H1 (cell line): ENCODE data around the gene LPCAT1. TPM values are rescaled to one million over a fixed set of nuclear protein-coding genes. Genes with fewer than 3 reads are reported as not detected.

Experiments
- CTCF ChIA-PET: fragments of 300-600 bp; sonication (Branson Sonifier 250); formaldehyde crosslinking; loops from one replicate; lab custom pipeline; 2021; ENCODE audit not compliant: partially characterized antibody; lab: Charles Lee
- POLR2A ChIA-PET: fragments of 300-600 bp; sonication (Branson Sonifier 250); formaldehyde crosslinking; loops from one replicate; lab custom pipeline; 2021; ENCODE audit warnings: inconsistent platforms; ENCODE audit not compliant: partially characterized antibody; lab: Charles Lee
- DNase-seq, 2 experiments: peaks; one replicate each; pipeline versions ENCODE4 v3.0.0 to v3.0.0-alpha.2; 2010 to 2022; ENCODE audit warnings: low spot score in 2 of 2, low read depth in 1 of 2, mixed read lengths in 1 of 2
- FAIRE-seq: peaks from 2 replicates; lab custom pipeline; 2011; peaks lifted over from hg19 to GRCh38; lab: Jason Lieb, UNC
- H2AFZ ChIP-seq: 2 replicates; pipeline ENCODE4 v1.8.1; 2012; ENCODE audit warnings: low read length, inconsistent platforms
- H2AK5ac ChIP-seq: 2 replicates; pipeline ENCODE4 v1.6.1; 2013; ENCODE audit warnings: low read depth, low read length
- H2BK120ac ChIP-seq: replicated peaks from 2 replicates; pipeline ENCODE3; 2013; ENCODE audit warnings: low read depth, low read length, inconsistent platforms
- H2BK12ac ChIP-seq: 2 replicates; pipeline ENCODE4 v1.6.1; 2013; ENCODE audit warnings: low read depth, low read length
- H2BK15ac ChIP-seq: 2 replicates; pipeline ENCODE4 v1.6.1; 2013; ENCODE audit warnings: low read length
- H2BK20ac ChIP-seq: 2 replicates; pipeline ENCODE4 v1.6.1; 2013; ENCODE audit warnings: low read length
- H2BK5ac ChIP-seq: 2 replicates; pipeline ENCODE4 v1.6.1; 2013; ENCODE audit warnings: low read depth, low read length
- H3K14ac ChIP-seq: 2 replicates; pipeline ENCODE4 v1.6.1; 2013; ENCODE audit warnings: inconsistent platforms; ENCODE audit not compliant: insufficient read length
- H3K18ac ChIP-seq: 2 replicates; pipeline ENCODE4 v1.6.1; 2013; ENCODE audit warnings: low read length; ENCODE audit errors: extremely low read depth
- H3K23ac ChIP-seq: 2 replicates; pipeline ENCODE4 v1.6.1; 2013; ENCODE audit warnings: inconsistent platforms; ENCODE audit not compliant: insufficient read length
- H3K23me2 ChIP-seq: 2 replicates; pipeline ENCODE4 v1.6.1; 2013; ENCODE audit warnings: low read depth, low read length
- H3K27ac ChIP-seq: 2 replicates; pipeline ENCODE4 v1.6.1; 2011; ENCODE audit warnings: low read depth, low read length, inconsistent platforms
- H3K27me3 ChIP-seq, 4 experiments: replicated peaks in 1 of 4; 1 replicate in 1 of 4; 2 replicates in 3 of 4; pipeline versions ENCODE4 v1.6.1 to v1.8.1; 2011 to 2013; ENCODE audit warnings: low read length in 3 of 4, mild to moderate bottlenecking in 3 of 4, inconsistent platforms in 2 of 4, mixed read lengths in 2 of 4, moderate library complexity in 1 of 4; ENCODE audit not compliant: control insufficient read depth in 3 of 4, insufficient read depth in 3 of 4; ENCODE audit errors: extremely low read depth in 1 of 4
- H3K36me3 ChIP-seq, 4 experiments: 2 replicates each; pipeline versions ENCODE4 v1.6.1 to v1.8.1; 2011 to 2013; ENCODE audit warnings: mild to moderate bottlenecking in 4 of 4, low read length in 3 of 4, moderate library complexity in 2 of 4, control low read depth in 1 of 4, inconsistent platforms in 1 of 4; ENCODE audit not compliant: insufficient read depth in 4 of 4, control insufficient read depth in 2 of 4
- H3K4ac ChIP-seq: replicated peaks from 2 replicates; pipeline ENCODE3; 2013; ENCODE audit warnings: low read length, low read depth, mixed read lengths, inconsistent platforms; ENCODE audit not compliant: insufficient read length
- H3K4me1 ChIP-seq, 4 experiments: replicated peaks in 1 of 4; 1 replicate in 1 of 4; 2 replicates in 3 of 4; pipeline versions ENCODE4 v1.6.1 to v1.8.1; 2011 to 2013; ENCODE audit warnings: low read length in 3 of 4, inconsistent platforms in 2 of 4, mixed read lengths in 1 of 4; ENCODE audit not compliant: insufficient read depth in 4 of 4, control insufficient read depth in 3 of 4
- H3K4me2 ChIP-seq, 2 experiments: 2 replicates each; pipeline versions ENCODE4 v1.6.1 to v1.8.1; 2011 to 2013; ENCODE audit warnings: low read depth in 2 of 2, low read length in 2 of 2, control low read depth in 1 of 2, inconsistent platforms in 1 of 2, mild to moderate bottlenecking in 1 of 2; ENCODE audit not compliant: insufficient read depth in 1 of 2
- H3K4me3 ChIP-seq, 4 experiments: fragments of 200-600, 300-600 bp in 1 of 4; sonication (generic), shearing (Covaris generic), sonication (Bioruptor Twin) in 1 of 4; 2 replicates each; pipeline versions ENCODE4 v1.5.1 to v1.8.1; 2011 to 2016; ENCODE audit warnings: low read length in 4 of 4, low read depth in 3 of 4, control low read depth in 2 of 4, inconsistent platforms in 2 of 4, mild to moderate bottlenecking in 2 of 4, mixed read lengths in 1 of 4, moderate library complexity in 1 of 4; ENCODE audit not compliant: insufficient read depth in 2 of 4; ENCODE audit errors: extremely low read depth in 1 of 4
- H3K56ac ChIP-seq: replicated peaks from 2 replicates; pipeline ENCODE3; 2013; ENCODE audit warnings: low read depth, mild to moderate bottlenecking, mixed read lengths, low read length, inconsistent platforms; ENCODE audit not compliant: insufficient read length
- H3K79me1 ChIP-seq: 2 replicates; pipeline ENCODE4 v1.6.1; 2013; ENCODE audit warnings: low read depth, low read length, control low read depth
- H3K79me2 ChIP-seq, 2 experiments: 2 replicates each; pipeline versions ENCODE4 v1.6.1 to v1.8.1; 2012 to 2013; ENCODE audit warnings: low read length in 2 of 2, mild to moderate bottlenecking in 2 of 2, inconsistent platforms in 1 of 2; ENCODE audit not compliant: insufficient read depth in 2 of 2, control insufficient read depth in 1 of 2
- H3K9ac ChIP-seq, 4 experiments: replicated peaks in 1 of 4; 1 replicate in 1 of 4; 2 replicates in 3 of 4; pipeline versions ENCODE4 v1.6.1 to v1.8.1; 2011 to 2013; ENCODE audit warnings: low read depth in 3 of 4, low read length in 3 of 4, control low read depth in 2 of 4, mild to moderate bottlenecking in 2 of 4, moderate library complexity in 2 of 4, inconsistent platforms in 1 of 4; ENCODE audit errors: extremely low read depth in 1 of 4
- H3K9me3 ChIP-seq, 2 experiments: 2 replicates each; pipeline versions ENCODE4 v1.6.1 to v1.8.1; 2012 to 2013; ENCODE audit warnings: mild to moderate bottlenecking in 2 of 2, moderate library complexity in 2 of 2, control low read depth in 1 of 2, inconsistent platforms in 1 of 2, low read depth in 1 of 2, low read length in 1 of 2, mixed read lengths in 1 of 2; ENCODE audit not compliant: insufficient read depth in 2 of 2
- H4K20me1 ChIP-seq, 2 experiments: replicated peaks in 1 of 2; 2 replicates each; pipeline versions ENCODE3 to v1.8.1; 2011 to 2013; ENCODE audit warnings: inconsistent platforms in 2 of 2, low read length in 2 of 2, mild to moderate bottlenecking in 1 of 2; ENCODE audit not compliant: insufficient read depth in 2 of 2, control insufficient read depth in 1 of 2
- H4K5ac ChIP-seq: 2 replicates; pipeline ENCODE4 v1.6.1; 2013; ENCODE audit warnings: low read length, low read depth, mixed read lengths, inconsistent platforms; ENCODE audit not compliant: insufficient read length
- H4K8ac ChIP-seq: 2 replicates; pipeline ENCODE4 v1.8.0; 2013; ENCODE audit warnings: mild to moderate bottlenecking, moderate library complexity, low read length, inconsistent platforms; ENCODE audit not compliant: insufficient read depth; ENCODE audit errors: extremely low read depth
- H4K91ac ChIP-seq: replicated peaks from 2 replicates; pipeline ENCODE3; 2013; ENCODE audit warnings: low read length, mixed read lengths, inconsistent platforms; ENCODE audit not compliant: insufficient read length
- CHD2 ChIP-seq: IDR thresholded peaks from 2 replicates; pipeline ENCODE4 v1.6.1; 2012; ENCODE audit warnings: low read length, improper control_type of control experiment
- NRF1 ChIP-seq: IDR thresholded peaks from 2 replicates; pipeline ENCODE4 v1.6.1; 2011; ENCODE audit warnings: mild to moderate bottlenecking, low read depth, low read length, improper control_type of control experiment
- WGBS, 2 experiments: shearing (Covaris generic) in 1 of 2; methylation state at CpG; one replicate each; pipeline versions ENCODE4 v1.1.6 to v1.1.7; 2013 to 2015; ENCODE audit warnings: low lambda C conversion rate in 2 of 2, mixed read lengths in 2 of 2, inconsistent platforms in 1 of 2, low coverage in 1 of 2, missing lambda C conversion rate in 1 of 2; ENCODE audit not compliant: insufficient replicate concordance in 2 of 2, insufficient coverage in 1 of 2, insufficient read length in 1 of 2; ENCODE audit errors: extremely low coverage in 1 of 2, missing lambda C conversion rate in 1 of 2; 5-methylcytosine and 5-hydroxymethylcytosine counted together
- polyA plus RNA-seq, 7 experiments: library from polyadenylated mRNA; depleted of rRNA in 3 of 7; stranded (reverse) in 5 of 7; unstranded in 2 of 7; fragments of >200 nt in 5 of 7; fragments of 200-250 nt in 2 of 7; gene quantifications; 1 replicate in 5 of 7; 2 replicates in 1 of 7; 4 replicates in 1 of 7; pipeline versions ENCODE4 v1.2.1 to v1.2.3, GENCODE V29; 2011 to 2013; ENCODE audit warnings: missing spikeins in 2 of 7, mixed read lengths in 2 of 7
- total RNA-seq: library from RNA; stranded (reverse); fragmentation: NEBNext Ultra II Directional; extraction: Animal tissue kit (Norgen Biotek cat#: 25700); gene quantifications from 2 replicates; pipeline ENCODE4 v1.2.1, GENCODE V29; 2021

The LPCAT1 gene
- total and polyA plus RNA-seq, 2 of the 8 experiments (the other 6 are each of a cell fraction or from before 2014, with no cell fraction given): 107 to 260 TPM

DNA sequence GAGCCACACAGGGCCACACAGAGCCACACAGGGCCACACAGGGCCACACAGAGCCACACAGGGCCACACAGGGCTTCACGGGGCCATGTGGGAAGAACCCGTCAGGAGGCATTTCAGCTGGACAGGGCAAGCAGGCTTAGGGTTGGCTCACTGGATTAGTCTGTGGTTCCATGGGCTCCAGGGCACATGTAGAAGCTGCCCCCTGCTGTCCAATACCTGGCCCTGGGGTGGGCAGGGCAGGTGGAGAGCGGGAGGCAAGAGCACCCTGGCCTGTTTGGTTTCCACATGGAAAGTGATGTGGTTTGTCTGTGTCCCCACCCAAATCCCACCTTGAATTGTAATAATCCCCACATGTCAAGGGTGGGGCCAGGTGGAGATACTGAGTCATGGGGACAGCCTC lies 16.4 kb upstream of the LPCAT1 start:
- Histone ChIP-seq H3K4me3 (no peak overlapping the region), H2BK5ac (0 out of 2 replicates have a peak overlapping the region, but pooled peaks have one; percentile 44), H2BK20ac (no peak overlapping the region), H4K91ac (no peak overlapping the region), H3K56ac (no peak overlapping the region), H4K5ac (no peak overlapping the region), H3K36me3 (no peaks in the 10 kb centered on the region), H2AFZ (no peak overlapping the region), H3K18ac (no peak overlapping the region), H2AK5ac (no peak overlapping the region), H2BK12ac (0 out of 2 replicates have a peak overlapping the region, but pooled peaks have one; percentile 27), H3K79me1 (no peaks in the 10 kb centered on the region), H3K9ac (no peak overlapping the region), H3K27me3 (peaks cover 0 to 2% (median under 1%) of the 10 kb centered on the region in 4 experiments; a peak in 2 of 7 replicates), H4K8ac (no peak overlapping the region), H4K20me1 (no peaks in the 10 kb centered on the region), H3K14ac (no peak overlapping the region), H3K4ac (no peak overlapping the region), H3K4me2 (no peak overlapping the region), H2BK120ac (no peak overlapping the region), H3K9me3 (peaks cover 0 to 5% of the 10 kb centered on the region in 2 experiments; a peak in 2 of 4 replicates), H2BK15ac (no peak overlapping the region), H3K79me2 (no peaks in the 10 kb centered on the region), H3K27ac (no peak overlapping the region), H3K4me1 (no peaks in the 10 kb centered on the region), H3K23ac (no peak overlapping the region), H3K23me2 (no peaks in the 10 kb centered on the region)
- no peak for FAIRE-seq
- DNase-seq: peak in 1 of 2 experiments; percentile 37
- 93% methylated on average over 3 of the region's 3 CpGs; no CpG with 5 or more reads in 1 of the 2 experiments for WGBS, 2 experiments
- ChIA-PET POLR2A (no interaction called here), CTCF (interaction anchor here (0.6 kb wide), 1 partner anchor 104 kb away, joined by 3 read pairs; no protein-coding TSS in a partner anchor)
- no peak for TF ChIP-seq NRF1
- TF ChIP-seq CHD2: no peak
